ENCODE data around the gene C14orf93. TPM values are rescaled to one million over a fixed set of nuclear protein-coding genes. Genes with fewer than 3 reads are reported as not detected.
"Not testable (repeated sequence)": the region's sequence is repeated elsewhere in the genome, so short reads cannot be mapped to it uniquely, and the experiment has no call there.

The C14orf93 gene
- total RNA-seq, 1 experiment from 2014 or later: 5.5 TPM

DNA sequence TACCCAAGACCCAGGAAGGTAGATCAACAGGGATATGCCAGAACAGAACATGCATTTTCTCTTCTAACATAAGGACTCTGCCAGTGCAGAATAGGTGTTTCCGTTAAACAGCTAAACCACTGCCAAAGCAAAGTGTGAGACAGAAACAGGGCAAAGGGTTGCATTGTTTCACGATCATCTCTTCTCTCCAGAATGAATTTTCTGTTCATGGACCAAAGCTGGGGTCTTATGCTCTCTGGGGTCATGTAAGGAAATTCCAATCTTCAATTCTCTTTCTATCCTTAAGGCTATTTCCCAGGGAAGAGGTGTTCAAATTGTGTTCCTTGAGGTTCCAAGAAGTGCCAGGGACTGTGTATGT is 13.8 kb upstream of the C14orf93 start:
- in situ Hi-C loops (cut with HindIII; ENCODE audit: low pct_unique_long_range_greater_than_20kb, low sequenced_read_pairs): no loop called here
- DNase-seq (ENCODE audit: low read depth): no peak

DNA sequence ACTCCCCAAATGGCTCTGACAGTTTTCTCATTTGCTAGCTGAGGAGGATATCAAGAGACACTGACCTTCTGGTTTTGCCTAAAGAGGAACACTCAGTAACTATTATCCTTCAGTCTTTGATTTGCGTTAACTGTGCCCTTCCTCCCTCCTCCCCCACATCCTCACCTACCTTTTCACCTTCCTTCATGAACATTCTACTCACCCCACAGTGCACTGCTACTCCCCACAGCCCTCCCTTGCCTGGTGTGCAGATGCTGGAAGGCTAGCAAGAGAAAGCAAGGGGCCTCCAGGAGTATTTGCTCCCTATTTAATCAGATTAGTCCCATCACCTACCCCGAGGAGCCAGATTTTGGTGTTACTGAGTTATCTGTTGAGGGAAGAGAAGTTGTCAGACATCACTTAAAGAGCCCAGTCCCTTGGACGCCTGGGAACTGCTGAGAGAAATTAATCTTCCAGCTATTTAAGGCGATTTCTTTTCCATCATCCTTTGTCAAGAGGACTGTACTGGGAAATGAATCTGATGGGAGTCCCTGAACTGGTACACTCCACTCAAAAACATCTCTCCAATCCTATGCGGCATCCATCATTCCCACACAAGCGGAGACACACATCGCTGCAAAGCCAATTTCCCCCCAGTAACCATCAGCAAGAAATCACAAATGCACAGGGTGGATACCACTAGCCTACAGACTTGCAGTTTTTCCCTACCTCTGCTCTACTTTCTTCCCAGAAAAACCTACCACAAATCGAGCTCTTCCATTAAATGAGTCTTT is 13.3 kb upstream of the C14orf93 start:
- DNase-seq (ENCODE audit: low read depth): no peak
- in situ Hi-C loops (cut with HindIII; ENCODE audit: low pct_unique_long_range_greater_than_20kb, low sequenced_read_pairs): no loop called here

DNA sequence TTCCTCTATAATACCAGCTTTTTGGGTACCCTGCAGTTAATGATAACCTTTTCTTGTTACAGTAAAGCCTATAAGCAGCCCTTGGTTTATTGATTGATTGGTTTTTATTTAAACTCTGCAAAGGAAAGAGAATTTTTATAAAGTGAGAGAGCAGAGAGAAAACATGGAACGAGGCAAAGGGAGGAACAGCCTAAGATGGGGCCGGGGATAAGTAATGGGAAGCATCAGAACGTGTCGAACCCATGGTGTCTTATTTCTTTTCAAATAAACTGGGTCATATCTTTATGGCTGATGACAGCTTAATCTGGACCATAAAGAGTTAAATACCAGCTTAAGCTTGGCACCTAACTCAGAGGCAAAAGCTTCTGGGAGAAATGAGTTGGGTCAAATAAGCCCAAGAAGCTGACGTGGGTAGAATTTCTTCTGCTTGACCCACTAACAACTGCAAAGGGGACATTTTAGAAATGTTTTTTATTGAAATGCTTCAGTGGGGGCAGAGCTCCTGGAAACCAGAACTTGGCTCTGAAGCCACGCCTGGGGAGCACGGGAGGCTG is 12.0 kb upstream of the C14orf93 start:
- in situ Hi-C loops (cut with HindIII; ENCODE audit: low pct_unique_long_range_greater_than_20kb, low sequenced_read_pairs): no loop called here
- DNase-seq (ENCODE audit: low read depth): no peak

GRCh38 chr14:23021434-23021833 is 11.5 kb upstream of the C14orf93 start:
- in situ Hi-C loops (cut with HindIII; ENCODE audit: low pct_unique_long_range_greater_than_20kb, low sequenced_read_pairs): no loop called here
- DNase-seq (ENCODE audit: low read depth): no peak

DNA sequence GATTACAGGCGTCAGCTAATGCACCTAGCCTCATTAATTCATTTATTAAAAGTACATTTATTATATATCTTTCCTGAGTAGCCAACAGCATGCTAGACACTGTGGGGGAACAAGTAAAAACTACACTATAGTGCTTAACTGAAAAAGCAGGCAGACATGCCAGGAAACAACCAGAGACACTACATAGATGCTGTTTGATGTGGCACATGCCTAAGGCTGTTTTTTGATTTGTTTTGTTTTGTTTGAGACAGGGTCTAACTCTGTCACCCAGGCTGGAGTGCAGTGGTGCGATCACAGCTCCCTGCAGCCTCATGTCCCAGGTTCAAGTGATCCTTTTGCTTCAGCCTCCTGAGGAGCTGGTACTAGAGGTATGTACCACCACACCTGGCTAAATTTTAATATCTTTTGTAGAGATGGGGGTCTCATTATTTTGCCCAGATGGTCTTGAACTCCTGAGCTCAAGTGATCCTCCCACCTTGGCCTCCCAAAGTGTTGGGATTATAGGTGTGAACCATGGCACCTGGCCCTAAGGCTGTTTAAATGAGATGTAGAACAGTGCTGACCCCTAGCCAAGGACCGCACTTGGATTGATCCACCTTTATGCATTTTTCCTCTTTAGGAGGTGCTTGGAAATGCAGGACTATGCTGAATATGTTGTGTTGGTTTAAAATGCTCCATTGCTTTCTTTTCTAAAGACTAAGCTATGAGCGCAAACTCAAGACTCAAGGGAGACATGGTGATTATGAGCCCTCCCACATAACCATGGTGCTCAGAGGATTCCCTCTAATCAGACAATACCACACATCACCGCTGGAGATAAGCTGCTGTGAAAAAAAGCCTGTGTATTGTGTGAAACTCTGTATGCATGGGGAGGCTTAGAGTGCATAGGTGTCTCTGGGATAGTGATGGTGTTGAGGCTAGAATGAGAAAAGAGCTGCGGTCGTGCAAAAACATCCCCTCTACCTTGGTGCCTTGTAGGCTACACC is 10.5 kb upstream of the C14orf93 start:
- no peak for DNase-seq (ENCODE audit: low read depth)
- in situ Hi-C loops (cut with HindIII; ENCODE audit: low pct_unique_long_range_greater_than_20kb, low sequenced_read_pairs): no loop called here

DNA sequence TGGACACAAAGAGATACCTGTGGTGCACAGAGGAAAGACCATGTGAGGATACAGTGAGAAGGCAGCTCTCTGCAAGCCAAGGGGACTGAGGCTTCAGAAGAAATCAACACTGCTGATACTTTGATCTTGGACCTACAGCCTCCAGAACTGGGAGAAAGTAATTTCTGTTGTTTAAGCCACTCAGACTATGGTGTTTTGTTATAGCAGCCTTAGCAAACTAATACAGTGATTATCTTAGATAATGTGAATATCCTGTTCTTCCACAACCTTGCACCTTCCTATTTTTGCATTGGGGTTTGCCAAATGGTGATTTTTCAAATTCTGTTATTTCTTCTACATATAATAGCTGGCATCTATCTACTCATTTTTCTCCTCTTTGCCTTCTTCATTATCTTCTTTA is 8.2 kb upstream of the C14orf93 start:
- DNase-seq (ENCODE audit: low read depth): no peak
- in situ Hi-C loops (cut with HindIII; ENCODE audit: low pct_unique_long_range_greater_than_20kb, low sequenced_read_pairs): no loop called here

DNA sequence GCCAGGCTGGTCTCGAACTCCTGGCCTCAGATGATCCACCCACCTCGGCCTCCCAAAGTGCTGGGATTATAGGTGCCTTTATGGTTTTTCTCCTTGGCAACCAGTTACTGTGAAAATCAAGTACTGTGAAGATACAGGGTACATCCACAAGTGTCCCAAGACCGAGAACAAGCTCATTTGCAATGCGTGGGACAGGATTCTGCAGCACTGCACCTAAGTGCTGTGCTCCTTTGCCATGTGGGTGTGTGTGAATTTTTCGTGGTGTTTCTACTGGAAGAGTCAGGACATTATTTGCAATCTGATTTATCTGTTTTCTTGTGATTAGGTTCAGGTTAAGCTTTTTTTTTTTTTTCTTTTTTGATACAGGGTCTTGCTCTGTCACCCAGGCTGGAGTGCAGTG is 7.1 kb upstream of the C14orf93 start:
- in situ Hi-C loops (cut with HindIII; ENCODE audit: low pct_unique_long_range_greater_than_20kb, low sequenced_read_pairs): no loop called here

GRCh38 chr14:23015618-23016017 is 5.7 kb upstream of the C14orf93 start:
- DNase-seq (ENCODE audit: low read depth): no peak
- in situ Hi-C loops (cut with HindIII; ENCODE audit: low pct_unique_long_range_greater_than_20kb, low sequenced_read_pairs): no loop called here

More for the DNA sequence above, 7.1 kb upstream of the C14orf93 start:
- no peak for DNase-seq (ENCODE audit: low read depth)

DNA sequence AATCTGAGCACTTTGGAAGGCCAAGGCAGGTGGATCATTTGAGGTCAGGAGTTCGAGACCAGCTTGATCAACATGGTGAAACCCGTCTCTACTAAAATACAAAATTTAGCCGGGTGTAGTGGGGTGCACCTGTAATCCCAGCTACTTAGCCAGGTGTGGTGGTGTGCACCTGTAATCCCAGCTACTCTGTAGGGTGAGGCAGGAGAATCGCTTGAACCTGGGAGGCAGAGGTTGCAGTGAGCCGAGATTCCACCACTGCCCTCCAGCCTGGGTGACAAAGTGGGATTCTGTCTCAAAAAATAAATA is 3.8 kb upstream of the C14orf93 start:
- in situ Hi-C loops (cut with HindIII; ENCODE audit: low pct_unique_long_range_greater_than_20kb, low sequenced_read_pairs); DNase-seq (ENCODE audit: low read depth): not testable (repeated sequence)

- in situ Hi-C loops (cut with HindIII; ENCODE audit: low pct_unique_long_range_greater_than_20kb, low sequenced_read_pairs): no loop called here
- DNase-seq (ENCODE audit: low read depth): no peak
These were observed 3.3 kb upstream of the C14orf93 start for GRCh38 chr14:23013054-23013748.

DNA sequence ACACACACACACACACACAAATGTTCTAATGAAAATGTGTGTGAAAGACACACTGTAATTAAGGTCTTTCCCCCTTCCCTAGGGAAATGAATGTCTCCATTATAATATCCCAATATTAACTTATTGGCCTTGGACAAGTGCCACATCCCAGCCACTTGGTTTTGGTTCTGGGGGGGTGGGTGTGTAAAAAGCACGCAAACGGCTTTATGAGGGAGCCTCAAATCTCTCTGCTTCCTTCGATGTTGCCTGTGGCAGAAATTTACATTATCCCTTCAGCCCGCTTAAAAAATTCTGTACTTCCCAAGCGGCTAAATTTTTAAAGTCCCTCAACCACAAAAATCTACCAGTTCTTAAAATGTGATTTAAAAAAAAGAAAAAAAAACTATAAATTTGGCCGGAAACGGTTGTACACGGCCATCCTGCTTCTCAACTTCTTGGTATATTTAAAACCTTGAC is 432 bp downstream of the C14orf93 start:
- in situ Hi-C loops (cut with HindIII; ENCODE audit: low pct_unique_long_range_greater_than_20kb, low sequenced_read_pairs): no loop called here
- DNase-seq (ENCODE audit: low read depth): no peak

DNA sequence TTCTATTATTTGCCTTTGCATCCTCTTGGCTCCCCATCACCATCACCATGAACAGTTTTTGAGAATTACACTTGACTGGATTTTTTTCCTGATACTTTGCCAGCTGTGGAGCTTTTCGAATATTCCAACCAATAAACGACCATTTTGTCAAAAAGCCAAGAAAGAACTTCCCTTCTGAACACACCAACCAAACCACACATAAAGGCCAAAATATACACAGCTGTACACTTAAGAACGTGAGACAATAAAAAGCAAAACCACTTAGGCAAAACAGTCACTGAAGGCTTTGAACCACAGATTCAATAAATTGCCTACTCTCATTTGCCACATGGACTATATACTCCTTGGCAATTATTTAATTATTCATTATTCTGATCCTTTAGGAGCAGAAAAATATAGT is 1.1 kb downstream of the C14orf93 start:
- no peak for DNase-seq (ENCODE audit: low read depth)

DNA sequence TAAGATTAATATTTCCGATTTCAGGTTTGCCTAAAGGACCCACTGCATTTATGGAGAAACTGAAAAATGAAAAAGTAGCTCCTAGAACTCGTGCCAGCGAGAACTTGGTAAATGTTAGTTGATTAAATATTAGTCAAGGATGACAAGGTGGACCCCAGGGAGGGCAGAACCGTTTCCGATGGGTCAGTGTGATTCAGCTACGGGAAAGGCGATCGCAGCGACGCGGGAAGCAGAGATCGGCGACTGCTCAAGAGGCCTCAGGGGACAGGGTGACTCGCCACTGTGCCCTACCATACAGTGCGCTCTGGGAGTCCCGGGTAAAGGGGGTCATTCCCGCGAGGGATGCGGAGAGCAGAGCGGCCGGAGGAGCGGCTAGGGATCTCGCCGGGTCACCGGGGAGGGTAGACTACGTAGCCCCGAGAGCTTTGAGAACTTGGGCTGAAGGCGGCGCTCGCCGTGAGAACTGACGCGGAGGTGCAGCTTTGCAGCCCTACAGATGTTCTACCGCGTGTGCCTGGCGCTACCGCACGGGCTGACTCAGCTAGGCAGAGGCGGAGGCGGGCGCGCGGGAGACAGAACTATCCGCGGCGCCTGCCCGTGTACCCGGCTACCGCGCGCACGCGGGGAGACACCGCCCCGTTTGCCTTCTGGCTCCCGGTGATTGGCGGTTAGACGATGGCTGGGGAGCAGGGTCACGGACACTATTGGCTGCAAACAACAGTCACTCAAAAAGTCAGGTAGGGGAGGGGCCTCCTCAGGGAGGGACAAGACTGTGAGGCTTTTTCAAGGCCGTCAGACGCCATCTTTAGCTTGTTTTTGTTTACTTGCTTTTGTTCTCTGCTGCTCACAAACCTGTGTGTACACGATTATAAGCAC is 3.2 kb downstream of the C14orf93 start:
- DNase-seq (ENCODE audit: low read depth): peak; percentile 96
- in situ Hi-C loops (cut with HindIII; ENCODE audit: low pct_unique_long_range_greater_than_20kb, low sequenced_read_pairs): no loop called here

More for the DNA sequence above, 1.1 kb downstream of the C14orf93 start:
- in situ Hi-C loops (cut with HindIII; ENCODE audit: low pct_unique_long_range_greater_than_20kb, low sequenced_read_pairs): no loop called here

- no peak for DNase-seq (ENCODE audit: low read depth)
- in situ Hi-C loops (cut with HindIII; ENCODE audit: low pct_unique_long_range_greater_than_20kb, low sequenced_read_pairs): no loop called here
These were observed 3.8 kb downstream of the C14orf93 start for GRCh38 chr14:23006188-23006534.

DNA sequence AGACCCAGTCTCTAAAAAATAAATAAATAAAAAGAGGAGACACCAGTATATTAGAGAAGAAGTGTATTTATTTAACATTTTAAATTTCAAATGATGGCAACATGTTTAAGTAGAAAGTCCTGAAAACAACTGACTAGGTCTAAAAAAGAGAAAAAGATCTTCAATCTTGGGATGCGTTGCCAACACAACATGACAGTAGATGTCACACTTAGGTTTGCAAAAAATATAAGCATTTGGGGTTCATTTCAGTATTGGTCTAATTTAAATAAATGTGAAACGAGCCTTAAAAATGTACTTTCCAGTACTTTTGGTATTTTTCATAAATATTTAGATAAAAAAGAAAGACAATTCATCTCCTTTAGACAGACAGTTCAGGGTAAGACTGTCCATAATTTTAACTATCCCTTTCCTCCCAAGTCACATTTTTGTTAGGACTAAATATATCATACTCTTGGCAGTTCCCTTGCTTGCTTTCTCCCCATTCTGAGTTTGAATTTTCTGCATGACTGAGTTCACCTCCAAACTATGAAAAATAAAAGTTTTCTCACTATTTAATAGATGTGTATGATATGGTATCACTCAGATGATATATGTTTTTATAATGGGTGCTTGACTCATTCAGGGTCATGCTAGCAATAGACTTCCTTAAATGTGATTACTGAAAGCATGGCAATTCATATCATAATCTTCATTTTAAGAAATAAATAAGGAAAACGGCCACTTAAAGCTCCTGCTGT is 4.3 kb downstream of the C14orf93 start:
- in situ Hi-C loops (cut with HindIII; ENCODE audit: low pct_unique_long_range_greater_than_20kb, low sequenced_read_pairs): no loop called here
- DNase-seq (ENCODE audit: low read depth): no peak

GRCh38 chr14:23004274-23004673 is 5.7 kb downstream of the C14orf93 start:
- in situ Hi-C loops (cut with HindIII; ENCODE audit: low pct_unique_long_range_greater_than_20kb, low sequenced_read_pairs); DNase-seq (ENCODE audit: low read depth): not testable (repeated sequence)

DNA sequence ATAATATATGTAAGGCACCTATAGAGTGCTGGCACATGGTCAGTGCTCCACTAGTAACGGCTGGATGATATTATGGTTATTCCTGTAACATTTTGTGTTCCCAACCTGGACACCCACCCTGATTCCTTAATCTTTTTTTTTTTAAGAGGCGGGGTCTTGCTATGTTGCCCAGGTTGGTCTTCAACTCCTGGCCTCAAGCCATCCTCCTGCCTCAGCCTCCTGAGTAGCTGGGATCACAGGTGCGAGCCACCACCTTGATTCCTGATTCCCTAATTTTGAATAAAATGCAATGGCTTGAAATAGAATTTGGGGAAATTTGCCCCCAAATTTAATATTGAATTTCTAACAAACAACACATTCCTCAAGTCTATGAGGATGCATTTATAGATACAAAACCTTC is 7.4 kb downstream of the C14orf93 start:
- in situ Hi-C loops (cut with HindIII; ENCODE audit: low pct_unique_long_range_greater_than_20kb, low sequenced_read_pairs): no loop called here
- no peak for DNase-seq (ENCODE audit: low read depth)

Measured in Caki2 (cell line).